Activated naive CD8-positive, alpha-beta T cell treated with anti-CD3 and anti-CD28 coated beads for 36 hours (primary cell): Measurements from ENCODE around the gene LSM4. TPM values are rescaled to one million over a fixed set of nuclear protein-coding genes. Genes with fewer than 3 reads are reported as not detected.

Source experiments
- DNase-seq: peaks from one replicate; pipeline ENCODE4 v3.0.0; 2021
- H3K27ac Mint-ChIP-seq: one replicate; pipeline ENCODE4 v1.8.0; 2022; ENCODE audit warnings: mild to moderate bottlenecking, moderate library complexity, mixed read lengths
- H3K27me3 Mint-ChIP-seq: one replicate; pipeline ENCODE4 v1.8.0; 2022; ENCODE audit warnings: mild to moderate bottlenecking, mixed read lengths
- H3K36me3 Mint-ChIP-seq: one replicate; pipeline ENCODE4 v1.8.0; 2021; ENCODE audit warnings: mild to moderate bottlenecking, mixed read lengths
- H3K4me1 Mint-ChIP-seq: one replicate; pipeline ENCODE4 v1.8.0; 2021; ENCODE audit warnings: mixed read lengths
- H3K4me3 Mint-ChIP-seq: one replicate; pipeline ENCODE4 v1.8.0; 2022; ENCODE audit warnings: mild to moderate bottlenecking, moderate library complexity, mixed read lengths
- H3K9me3 Mint-ChIP-seq: one replicate; pipeline ENCODE4 v1.8.0; 2022; ENCODE audit warnings: mixed read lengths
- total RNA-seq, 2 experiments: library from RNA; stranded (reverse); gene quantifications; one replicate each; pipeline ENCODE4 v1.2.3, GENCODE V29; 2021

Gene LSM4
- total RNA-seq, 2 experiments from 2014 or later: 419 to 435 TPM

GRCh38 chr19:18269070-18269723 is 53.7 kb downstream of the LSM4 start:
- Mint-ChIP-seq H3K4me3 (no peak overlapping the region), H3K36me3 (no peaks in the 10 kb centered on the region), H3K27me3 (no peaks in the 10 kb centered on the region), H3K27ac (no peak overlapping the region), H3K9me3 (no peaks in the 10 kb centered on the region), H3K4me1 (peaks cover 1% of the 10 kb centered on the region)
- DNase-seq: no peak

DNA sequence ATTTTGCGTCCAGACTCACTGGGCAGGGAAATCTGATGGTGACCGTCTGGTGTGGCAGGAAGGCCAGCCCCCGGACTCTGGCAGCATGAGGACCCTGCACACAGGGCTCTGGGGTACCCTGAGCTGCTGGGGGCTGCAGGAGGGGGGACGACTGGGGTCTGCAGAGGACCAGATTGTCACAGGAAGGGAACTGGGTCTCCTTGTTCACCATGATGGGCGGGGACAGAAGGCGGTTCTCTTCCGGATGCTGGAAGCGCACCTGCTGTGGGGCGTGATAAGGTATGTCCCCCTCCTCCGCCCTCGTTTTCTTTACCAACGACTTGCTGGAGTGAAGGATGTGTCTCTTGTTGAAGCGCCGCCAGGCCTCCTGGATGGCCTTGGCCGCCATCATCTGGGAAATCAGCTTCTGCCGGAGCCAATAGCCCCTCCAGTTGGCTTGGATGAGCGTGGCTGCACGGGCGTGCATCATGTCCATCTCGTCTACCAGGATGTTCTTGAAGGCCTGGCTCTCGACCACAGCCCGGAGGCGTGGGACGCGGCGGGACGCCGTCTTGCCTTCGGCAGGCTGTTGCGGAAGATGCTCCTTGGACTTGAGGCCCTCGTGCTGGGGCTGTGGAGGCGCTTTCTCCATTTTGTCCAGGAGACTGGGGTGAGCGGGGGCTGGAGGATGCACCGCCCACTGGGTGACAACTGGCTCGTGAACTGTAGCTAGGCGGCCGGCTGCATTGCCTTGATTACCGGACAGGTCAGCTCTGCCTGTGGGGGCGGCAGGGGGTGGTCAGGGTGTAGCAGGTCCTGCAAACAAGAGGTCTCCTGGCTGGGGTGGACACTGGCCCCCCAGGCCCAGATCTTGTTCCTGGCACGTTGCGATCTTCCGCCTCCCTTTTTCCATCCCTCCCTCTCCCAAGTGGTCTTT is 55.8 kb downstream of the LSM4 start:
- Mint-ChIP-seq H3K36me3 (no peaks in the 10 kb centered on the region), H3K9me3 (no peaks in the 10 kb centered on the region), H3K27ac (no peak overlapping the region), H3K4me1 (peaks cover under 1% of the 10 kb centered on the region), H3K4me3 (no peak overlapping the region), H3K27me3 (no peaks in the 10 kb centered on the region)
- no peak for DNase-seq

DNA sequence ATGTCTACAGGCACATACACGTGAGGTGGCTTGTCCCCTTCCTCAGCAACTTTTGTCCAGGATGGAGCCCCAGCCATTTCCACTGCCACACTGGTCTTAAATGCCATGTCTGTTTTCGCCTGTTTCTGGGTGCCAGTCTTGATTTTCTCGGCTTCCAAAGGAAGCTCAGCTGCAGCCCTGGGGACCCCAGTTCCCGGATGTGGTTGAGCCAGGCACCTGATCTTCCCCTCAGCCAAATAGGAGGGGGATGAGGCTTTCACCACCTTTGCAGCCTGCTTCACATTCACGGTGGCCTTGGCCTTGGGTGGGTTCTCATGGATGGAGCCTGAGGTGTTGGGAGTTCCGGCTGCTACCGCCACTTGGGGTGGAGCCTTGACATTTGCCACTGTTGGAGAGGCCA is 57.3 kb downstream of the LSM4 start:
- Mint-ChIP-seq H3K27ac (no peak overlapping the region), H3K36me3 (no peaks in the 10 kb centered on the region), H3K27me3 (no peaks in the 10 kb centered on the region), H3K9me3 (no peaks in the 10 kb centered on the region), H3K4me3 (no peak overlapping the region), H3K4me1 (no peaks in the 10 kb centered on the region)
- no peak for DNase-seq

GRCh38 chr19:18264971-18265540 is 57.8 kb downstream of the LSM4 start:
- Mint-ChIP-seq H3K27ac (no peak overlapping the region), H3K9me3 (no peaks in the 10 kb centered on the region), H3K27me3 (no peaks in the 10 kb centered on the region), H3K4me1 (no peaks in the 10 kb centered on the region), H3K4me3 (no peak overlapping the region), H3K36me3 (no peaks in the 10 kb centered on the region)
- no peak for DNase-seq

GRCh38 chr19:18264137-18264854 is 58.6 kb downstream of the LSM4 start:
- no peak overlapping the region for H3K27ac Mint-ChIP-seq
- no peak for DNase-seq
- no peaks in the 10 kb centered on the region for H3K4me1 Mint-ChIP-seq
- H3K27me3 Mint-ChIP-seq: no peaks in the 10 kb centered on the region
- H3K4me3 Mint-ChIP-seq: no peak overlapping the region
- H3K9me3 Mint-ChIP-seq: no peaks in the 10 kb centered on the region
- no peaks in the 10 kb centered on the region for H3K36me3 Mint-ChIP-seq

DNA sequence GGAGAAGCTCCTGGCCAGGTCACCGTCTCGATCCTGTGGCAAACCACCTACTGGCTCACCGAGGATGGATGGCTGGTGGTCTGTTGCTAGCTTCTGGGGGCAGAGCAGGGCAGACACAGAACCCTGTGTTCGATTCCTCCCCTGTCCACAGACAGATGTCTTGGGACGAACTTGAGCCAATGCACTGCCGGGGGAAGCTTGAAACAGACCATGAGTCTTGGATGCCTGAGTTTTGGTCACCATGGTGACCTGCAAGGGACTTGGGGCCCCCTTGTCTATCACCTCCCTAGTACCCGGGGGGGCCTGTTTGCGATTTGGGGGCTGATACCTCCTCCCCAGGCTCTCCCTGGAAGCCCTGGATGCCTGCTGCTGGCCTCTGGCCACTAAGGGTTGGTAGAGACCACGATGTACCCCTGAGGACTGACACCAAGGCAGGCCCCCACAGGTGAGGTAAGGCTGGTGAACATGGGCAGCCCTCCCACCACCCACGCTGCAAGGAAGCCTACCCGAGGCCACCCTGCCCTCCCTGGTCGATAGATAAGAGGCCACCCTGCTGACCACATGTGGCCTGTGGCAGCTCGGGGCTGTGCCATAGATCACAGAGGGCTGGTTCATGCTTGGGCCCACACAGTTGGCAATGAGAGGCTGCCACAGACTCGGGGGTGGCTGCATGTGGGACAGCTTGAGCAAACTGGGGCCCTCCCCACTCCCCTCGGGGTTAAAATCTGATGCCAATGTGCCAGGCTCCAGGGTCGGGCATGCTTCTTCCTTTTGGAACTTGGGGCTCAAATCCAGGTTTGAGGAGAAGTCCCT is 59.3 kb downstream of the LSM4 start:
- no peaks in the 10 kb centered on the region for H3K9me3 Mint-ChIP-seq
- no peak overlapping the region for H3K4me3 Mint-ChIP-seq
- no peaks in the 10 kb centered on the region for H3K27me3 Mint-ChIP-seq
- no peak for DNase-seq
- H3K27ac Mint-ChIP-seq: no peak overlapping the region
- no peaks in the 10 kb centered on the region for H3K4me1 Mint-ChIP-seq
- H3K36me3 Mint-ChIP-seq: no peaks in the 10 kb centered on the region

GRCh38 chr19:18262917-18263316 is 60.0 kb downstream of the LSM4 start:
- H3K36me3 Mint-ChIP-seq: no peaks in the 10 kb centered on the region
- H3K27ac Mint-ChIP-seq: no peak overlapping the region
- no peak overlapping the region for H3K4me3 Mint-ChIP-seq
- DNase-seq: no peak
- H3K4me1 Mint-ChIP-seq: no peaks in the 10 kb centered on the region
- H3K27me3 Mint-ChIP-seq: no peaks in the 10 kb centered on the region
- H3K9me3 Mint-ChIP-seq: no peaks in the 10 kb centered on the region

- Mint-ChIP-seq H3K27ac (no peak overlapping the region), H3K4me1 (no peaks in the 10 kb centered on the region), H3K27me3 (no peaks in the 10 kb centered on the region), H3K36me3 (no peaks in the 10 kb centered on the region), H3K9me3 (no peaks in the 10 kb centered on the region), H3K4me3 (no peak overlapping the region)
- no peak for DNase-seq
These were observed 60.7 kb downstream of the LSM4 start for GRCh38 chr19:18262144-18262543.

DNA sequence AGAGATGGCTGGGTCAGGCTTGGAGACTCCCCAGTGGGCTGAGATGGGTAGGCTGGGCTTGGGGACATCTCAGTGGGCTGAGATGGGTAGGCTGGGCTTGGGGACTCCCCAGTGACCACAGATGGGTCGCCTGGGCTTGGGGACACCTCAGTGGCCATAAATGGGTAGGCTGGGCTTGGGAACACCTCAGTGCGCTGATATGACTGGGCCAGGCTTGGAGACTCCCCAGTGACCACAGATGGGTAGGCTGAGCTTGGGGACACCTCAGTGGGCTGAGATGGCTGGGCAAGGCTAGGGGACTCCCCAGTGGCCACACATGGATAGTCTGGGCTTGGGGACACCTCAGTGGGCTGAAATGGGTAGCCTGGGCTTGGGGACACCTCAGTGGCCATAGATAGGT is 61.4 kb downstream of the LSM4 start:
- Mint-ChIP-seq H3K4me1 (no peaks in the 10 kb centered on the region), H3K27ac (no peak overlapping the region), H3K36me3 (no peaks in the 10 kb centered on the region), H3K27me3 (no peaks in the 10 kb centered on the region), H3K9me3 (no peaks in the 10 kb centered on the region), H3K4me3 (no peak overlapping the region)
- no peak for DNase-seq

- no peaks in the 10 kb centered on the region for H3K36me3 Mint-ChIP-seq
- no peaks in the 10 kb centered on the region for H3K9me3 Mint-ChIP-seq
- DNase-seq: no peak
- no peaks in the 10 kb centered on the region for H3K4me1 Mint-ChIP-seq
- peaks cover 5% of the 10 kb centered on the region for H3K27me3 Mint-ChIP-seq
- no peak overlapping the region for H3K27ac Mint-ChIP-seq
- H3K4me3 Mint-ChIP-seq: no peak overlapping the region
These were observed 63.0 kb downstream of the LSM4 start for GRCh38 chr19:18259893-18260292.

DNA sequence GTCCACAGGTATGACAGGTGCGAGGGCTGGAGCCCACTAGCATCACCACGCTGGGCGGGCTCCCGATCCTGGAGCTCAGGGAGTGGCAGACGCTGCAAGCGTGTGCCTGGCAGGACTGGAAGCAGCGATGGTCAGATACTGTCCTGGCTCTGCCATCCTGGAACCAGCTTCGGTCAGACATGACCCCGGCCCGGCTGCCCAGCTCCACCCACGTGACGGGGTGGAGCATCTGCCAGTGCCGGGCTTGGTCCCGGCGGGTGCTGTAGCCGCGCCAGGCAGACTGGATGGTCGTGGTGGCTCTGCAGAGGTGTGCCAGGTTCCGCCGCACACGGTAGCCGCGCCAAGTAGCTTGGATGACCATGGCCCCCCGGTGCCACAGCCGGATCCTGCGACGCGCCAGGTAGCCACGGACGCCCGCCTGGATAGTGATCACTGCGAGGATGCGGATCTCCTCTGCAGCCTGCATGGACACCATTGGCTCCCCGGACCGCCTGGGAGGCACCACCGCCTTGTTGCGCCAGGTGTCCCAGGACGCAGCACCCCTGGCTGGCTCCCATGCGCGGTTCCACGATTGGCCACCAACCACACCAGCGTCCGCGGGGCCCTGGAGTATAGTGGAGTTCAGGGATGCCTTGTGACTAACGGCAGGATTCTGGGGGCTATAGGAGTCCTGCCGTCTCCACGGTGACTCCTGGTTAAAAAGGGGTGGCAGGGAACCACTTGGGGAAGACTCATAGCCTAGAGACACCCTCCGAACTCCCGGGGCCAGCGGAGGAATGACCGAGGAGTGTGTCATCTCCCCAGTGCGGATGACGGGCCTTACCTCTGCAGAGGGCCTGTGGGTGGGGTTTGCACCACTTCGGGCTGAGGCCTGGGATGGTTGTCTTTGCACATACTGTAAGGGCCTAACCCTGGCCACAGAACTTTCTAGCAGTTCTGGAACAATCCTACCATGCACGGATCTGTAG is 65.1 kb downstream of the LSM4 start:
- Mint-ChIP-seq H3K9me3 (no peaks in the 10 kb centered on the region), H3K36me3 (no peaks in the 10 kb centered on the region), H3K4me1 (no peaks in the 10 kb centered on the region), H3K27ac (no peak overlapping the region), H3K27me3 (peaks cover 24% of the 10 kb centered on the region), H3K4me3 (no peak overlapping the region)
- no peak for DNase-seq
